ENCODE measurements around the gene CORO2B.

DNA sequence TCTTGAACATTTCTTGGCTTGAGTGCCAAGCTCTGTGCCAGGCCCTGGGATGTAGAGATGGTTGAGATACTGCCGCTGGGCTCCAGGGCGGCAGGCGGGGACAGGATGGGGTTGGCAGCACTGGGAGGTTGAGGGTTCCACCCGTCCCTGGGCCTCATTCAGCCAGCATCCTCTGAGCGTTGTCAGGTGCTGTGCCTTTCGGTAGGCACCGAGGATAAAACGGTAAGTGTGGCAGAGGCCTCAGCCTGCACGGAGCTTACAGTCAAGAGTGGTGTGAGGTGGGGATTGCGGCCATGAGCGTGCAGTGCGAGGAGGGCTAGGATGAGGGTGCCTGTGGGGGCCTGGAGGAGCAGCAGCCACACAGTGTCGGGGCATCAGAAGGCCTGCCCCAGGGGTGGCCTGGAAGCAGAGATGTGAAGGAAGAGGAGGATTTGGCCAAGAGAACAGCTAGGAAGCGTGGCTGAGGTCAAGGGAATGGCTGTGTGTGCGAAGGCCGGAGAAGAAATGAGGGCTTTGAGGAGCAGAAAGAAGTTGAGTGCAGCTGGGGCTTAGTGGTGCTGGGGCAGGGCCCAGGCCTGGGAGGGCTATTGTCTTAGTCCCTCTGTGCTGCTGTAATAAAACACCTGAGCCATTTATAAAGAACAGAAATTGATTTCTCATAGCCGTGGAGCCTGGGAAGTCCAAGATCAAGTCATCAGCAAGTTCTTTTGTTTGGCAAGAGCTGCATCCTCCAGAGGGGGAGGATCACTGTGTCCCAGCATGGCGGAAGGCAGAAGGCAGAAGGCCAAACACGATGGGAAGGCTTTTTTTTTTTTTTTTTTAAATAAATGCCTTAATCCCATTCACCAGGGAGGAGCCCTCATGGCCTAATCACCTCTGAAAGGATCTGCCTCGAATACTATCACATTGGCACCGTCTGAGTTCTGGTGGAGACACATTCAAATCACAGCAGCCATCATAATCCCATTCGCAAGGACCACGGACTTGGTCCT is 22.7 kb downstream of the CORO2B start:
- TF ChIP-seq TEAD4 (IDR thresholded peaks at IDR 0.05; ENCODE audit: borderline replicate concordance, insufficient read depth) (no peak), MXI1 (IDR thresholded peaks at IDR 0.05; ENCODE audit: low read depth, low read length) (no peak), SMC3 (IDR thresholded peaks at IDR 0.05; ENCODE audit: low read depth, low read length) (no peak), CTCF (IDR thresholded peaks at IDR 0.05) (no peak)
- TF ChIP-seq, protein P1, sequence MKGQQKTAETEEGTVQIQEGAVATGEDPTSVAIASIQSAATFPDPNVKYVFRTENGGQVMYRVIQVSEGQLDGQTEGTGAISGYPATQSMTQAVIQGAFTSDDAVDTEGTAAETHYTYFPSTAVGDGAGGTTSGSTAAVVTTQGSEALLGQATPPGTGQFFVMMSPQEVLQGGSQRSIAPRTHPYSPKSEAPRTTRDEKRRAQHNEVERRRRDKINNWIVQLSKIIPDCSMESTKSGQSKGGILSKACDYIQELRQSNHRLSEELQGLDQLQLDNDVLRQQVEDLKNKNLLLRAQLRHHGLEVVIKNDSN (IDR thresholded peaks at IDR 0.05; ENCODE audit: borderline replicate concordance, low read depth): no peak
